ENCODE measurements around the gene RBPJ.
"Not testable (repeated sequence)": the region's sequence is repeated elsewhere in the genome, so short reads cannot be mapped to it uniquely, and the experiment has no call there.

The RBPJ gene

DNA sequence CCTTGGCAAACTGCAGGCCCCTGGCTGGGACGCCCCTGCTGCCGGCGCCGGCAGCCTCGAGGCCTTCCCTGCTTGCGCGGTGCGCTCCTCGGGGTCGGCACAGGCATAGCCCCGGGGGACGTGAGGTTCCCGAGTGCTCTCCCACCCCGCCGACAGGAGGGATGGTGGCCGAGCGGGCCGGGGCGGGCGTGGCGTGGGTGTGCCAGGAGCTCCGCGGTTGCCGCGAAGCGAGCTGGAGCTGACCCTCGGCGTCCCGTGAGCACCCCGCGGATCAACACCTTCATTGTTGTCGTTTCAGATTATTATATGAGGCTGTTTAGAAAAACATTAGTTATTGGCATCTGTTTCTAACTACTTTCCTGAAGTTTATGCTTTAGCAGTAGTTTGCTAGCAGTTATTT is 38.7 kb downstream of the RBPJ start:
- not testable (repeated sequence) for H3K36me3 ChIP-seq (ENCODE audit: control insufficient read depth, insufficient read depth, low read length); H3K9me3 ChIP-seq (ENCODE audit: control insufficient read depth, insufficient read depth, low read length); H3K27me3 ChIP-seq (ENCODE audit: control insufficient read depth, insufficient read depth, low read length); H3K27ac ChIP-seq (ENCODE audit: low read length); H3K4me3 ChIP-seq (ENCODE audit: low read length); DNase-seq (ENCODE audit: low read depth, low spot score); H3K4me1 ChIP-seq (ENCODE audit: control insufficient read depth, insufficient read depth, low read length)
- WGBS (ENCODE audit: insufficient coverage, insufficient read length), result no CpG with 5 or more reads among the region's 32 CpGs

DNA sequence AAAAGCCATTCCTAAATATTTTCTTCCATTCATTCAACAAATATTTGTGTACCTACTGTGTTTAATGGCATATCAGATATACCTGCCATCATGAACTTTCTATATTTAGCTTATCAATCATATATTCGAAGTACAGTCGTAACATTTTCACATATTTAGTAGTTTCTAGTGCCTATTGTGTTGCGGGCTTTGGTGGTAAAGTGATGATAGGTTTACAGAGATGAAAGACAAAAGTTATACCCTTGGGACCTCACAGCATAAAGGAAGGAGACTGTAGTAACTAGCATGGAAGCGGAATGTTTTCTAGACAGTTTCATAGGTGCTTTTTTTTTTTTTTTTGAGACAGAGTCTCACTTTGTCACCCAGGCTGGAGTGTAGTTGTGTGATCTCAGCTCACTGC is 39.5 kb downstream of the RBPJ start:
- H3K4me1 ChIP-seq (ENCODE audit: control insufficient read depth, insufficient read depth, low read length), result no peaks in the 10 kb centered on the region; the same call in 1 of the 2 replicates
- no peak for DNase-seq (ENCODE audit: low read depth, low spot score)
- H3K4me3 ChIP-seq (ENCODE audit: low read length), result no peak overlapping the region
- H3K36me3 ChIP-seq (ENCODE audit: control insufficient read depth, insufficient read depth, low read length), result no peaks in the 10 kb centered on the region
- H3K27ac ChIP-seq (ENCODE audit: low read length), result no peak overlapping the region
- H3K27me3 ChIP-seq (ENCODE audit: control insufficient read depth, insufficient read depth, low read length), result no peaks in the 10 kb centered on the region
- H3K9me3 ChIP-seq (ENCODE audit: control insufficient read depth, insufficient read depth, low read length), result no peaks in the 10 kb centered on the region
- WGBS (ENCODE audit: insufficient coverage, insufficient read length), result no CpG with 5 or more reads among the region's 4 CpGs

DNA sequence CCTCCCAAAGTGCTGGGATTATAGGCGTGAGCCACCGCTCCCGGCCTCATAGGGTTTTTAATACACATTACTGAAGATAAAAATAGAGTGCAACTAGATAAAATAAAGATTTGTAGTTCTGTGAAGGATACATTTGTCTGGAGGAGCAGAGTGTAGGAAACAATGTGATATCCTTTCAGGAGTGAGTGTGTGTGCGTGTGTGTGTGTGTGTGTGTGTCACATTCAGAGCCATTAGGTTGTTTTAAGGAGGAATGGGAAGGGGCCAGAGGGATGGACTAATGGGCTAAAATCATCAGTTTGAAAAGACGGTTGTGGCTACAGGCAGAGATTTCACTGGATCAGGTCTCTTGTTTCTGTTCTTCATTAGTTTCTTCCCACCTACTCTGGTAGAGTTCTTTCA is 40.0 kb downstream of the RBPJ start:
- WGBS (ENCODE audit: insufficient coverage, insufficient read length), result no CpG with 5 or more reads among the region's 5 CpGs
- H3K36me3 ChIP-seq (ENCODE audit: control insufficient read depth, insufficient read depth, low read length), result no peaks in the 10 kb centered on the region
- no peak for DNase-seq (ENCODE audit: low read depth, low spot score)
- H3K27ac ChIP-seq (ENCODE audit: low read length), result no peak overlapping the region
- no peaks in the 10 kb centered on the region for H3K27me3 ChIP-seq (ENCODE audit: control insufficient read depth, insufficient read depth, low read length)
- H3K9me3 ChIP-seq (ENCODE audit: control insufficient read depth, insufficient read depth, low read length), result no peaks in the 10 kb centered on the region
- H3K4me1 ChIP-seq (ENCODE audit: control insufficient read depth, insufficient read depth, low read length), result no peaks in the 10 kb centered on the region; the same call in 1 of the 2 replicates
- no peak overlapping the region for H3K4me3 ChIP-seq (ENCODE audit: low read length)

DNA sequence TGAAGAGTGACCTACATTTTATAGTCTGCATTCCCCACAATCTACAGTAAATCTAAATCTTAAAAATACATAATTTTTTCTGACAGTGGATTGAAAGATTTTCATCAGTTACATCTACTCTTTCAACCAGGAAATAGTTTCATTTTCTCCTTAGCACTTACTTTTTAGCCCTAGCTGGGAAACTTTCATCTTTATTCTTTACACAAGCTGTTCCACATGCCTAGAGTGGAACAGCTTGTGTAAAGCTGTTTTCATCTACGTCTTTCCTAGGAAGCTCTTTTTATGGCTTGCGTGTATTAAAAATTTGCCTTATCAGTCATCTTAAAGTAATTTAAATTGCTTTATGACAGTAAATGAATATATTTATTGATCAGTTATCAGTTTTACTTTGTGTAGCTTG is 40.5 kb downstream of the RBPJ start:
- H3K36me3 ChIP-seq (ENCODE audit: control insufficient read depth, insufficient read depth, low read length), result no peaks in the 10 kb centered on the region
- H3K27ac ChIP-seq (ENCODE audit: low read length), result no peak overlapping the region
- H3K9me3 ChIP-seq (ENCODE audit: control insufficient read depth, insufficient read depth, low read length), result no peaks in the 10 kb centered on the region
- DNase-seq (ENCODE audit: low read depth, low spot score), result no peak
- H3K4me3 ChIP-seq (ENCODE audit: low read length), result no peak overlapping the region
- WGBS (ENCODE audit: insufficient coverage, insufficient read length), result no CpG with 5 or more reads among the region's 2 CpGs
- H3K27me3 ChIP-seq (ENCODE audit: control insufficient read depth, insufficient read depth, low read length), result no peaks in the 10 kb centered on the region
- H3K4me1 ChIP-seq (ENCODE audit: control insufficient read depth, insufficient read depth, low read length), result no peaks in the 10 kb centered on the region; the same call in 1 of the 2 replicates

DNA sequence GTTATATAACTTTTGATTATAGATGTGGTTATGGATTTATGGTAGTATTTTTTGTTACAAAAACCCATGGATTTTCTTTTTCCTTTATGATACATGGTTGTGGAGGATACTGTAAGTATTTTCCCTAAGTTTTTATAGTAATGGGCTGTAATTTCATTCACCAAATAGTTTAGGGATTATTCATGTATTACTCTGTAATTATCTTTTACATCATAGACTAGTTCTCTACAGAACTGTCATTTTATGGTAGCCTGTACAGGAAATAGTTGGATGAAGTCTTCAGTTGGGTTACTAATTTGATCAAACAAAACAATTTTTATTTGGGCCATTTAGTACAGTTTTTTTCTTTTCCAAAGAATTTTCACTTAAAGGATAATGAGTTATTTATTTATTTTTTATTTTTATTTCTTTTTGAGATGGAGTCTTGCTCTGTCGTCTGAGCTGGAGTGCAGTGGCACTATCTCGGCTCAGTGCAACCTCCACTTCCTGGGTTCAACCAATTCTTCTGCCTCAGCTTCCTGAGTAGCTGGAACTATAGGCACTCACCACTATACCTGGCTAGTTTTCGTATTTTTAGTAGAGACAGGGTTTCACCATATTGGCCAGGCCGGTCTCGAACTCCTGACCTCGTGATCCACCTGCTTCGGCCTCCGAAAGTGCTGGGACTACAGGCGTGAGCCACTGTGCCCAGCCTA is 42.1 kb downstream of the RBPJ start:
- no CpG with 5 or more reads among the region's 9 CpGs for WGBS (ENCODE audit: insufficient coverage, insufficient read length)
- no peak for DNase-seq (ENCODE audit: low read depth, low spot score)
- no peaks in the 10 kb centered on the region for H3K9me3 ChIP-seq (ENCODE audit: control insufficient read depth, insufficient read depth, low read length)
- H3K4me3 ChIP-seq (ENCODE audit: low read length), result no peak overlapping the region
- no peaks in the 10 kb centered on the region for H3K36me3 ChIP-seq (ENCODE audit: control insufficient read depth, insufficient read depth, low read length)
- H3K4me1 ChIP-seq (ENCODE audit: control insufficient read depth, insufficient read depth, low read length), result no peaks in the 10 kb centered on the region; the same call in 1 of the 2 replicates
- H3K27ac ChIP-seq (ENCODE audit: low read length), result no peak overlapping the region
- H3K27me3 ChIP-seq (ENCODE audit: control insufficient read depth, insufficient read depth, low read length), result no peaks in the 10 kb centered on the region

DNA sequence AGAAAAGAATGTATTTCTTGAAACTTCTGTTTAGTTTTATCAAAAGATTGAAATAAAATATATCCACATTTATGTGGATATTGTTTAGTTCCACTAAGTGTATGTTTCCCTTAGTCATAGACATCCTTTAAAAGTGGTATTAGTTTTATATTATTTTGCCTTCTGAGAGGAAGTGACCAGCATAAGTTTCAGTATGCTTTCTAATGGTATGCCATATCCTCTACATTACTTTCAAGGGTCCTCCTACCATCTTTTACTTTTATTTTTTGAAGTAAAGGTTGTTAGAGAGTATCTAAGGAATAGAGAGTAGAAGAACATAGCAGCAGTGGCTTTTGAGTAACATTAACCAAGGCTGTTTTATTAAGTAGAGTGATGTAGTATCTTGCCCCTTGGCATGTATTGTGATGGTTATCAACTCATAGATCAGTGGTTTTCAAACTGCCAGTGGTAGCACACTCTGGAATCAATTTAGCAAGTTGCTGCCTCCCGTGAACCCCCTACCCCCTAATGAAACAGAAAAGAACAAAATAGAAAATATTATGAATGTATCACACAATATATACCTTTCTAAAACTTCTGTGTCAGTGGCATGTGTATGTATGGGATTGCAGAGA is 44.8 kb downstream of the RBPJ start:
- no CpG with 5 or more reads among the region's 1 CpG for WGBS (ENCODE audit: insufficient coverage, insufficient read length)
- no peaks in the 10 kb centered on the region for H3K27me3 ChIP-seq (ENCODE audit: control insufficient read depth, insufficient read depth, low read length)
- DNase-seq (ENCODE audit: low read depth, low spot score), result no peak
- no peaks in the 10 kb centered on the region for H3K9me3 ChIP-seq (ENCODE audit: control insufficient read depth, insufficient read depth, low read length)
- no peak overlapping the region for H3K4me3 ChIP-seq (ENCODE audit: low read length)
- no peaks in the 10 kb centered on the region for H3K36me3 ChIP-seq (ENCODE audit: control insufficient read depth, insufficient read depth, low read length)
- no peak overlapping the region for H3K27ac ChIP-seq (ENCODE audit: low read length)
- no peaks in the 10 kb centered on the region for H3K4me1 ChIP-seq (ENCODE audit: control insufficient read depth, insufficient read depth, low read length)

DNA sequence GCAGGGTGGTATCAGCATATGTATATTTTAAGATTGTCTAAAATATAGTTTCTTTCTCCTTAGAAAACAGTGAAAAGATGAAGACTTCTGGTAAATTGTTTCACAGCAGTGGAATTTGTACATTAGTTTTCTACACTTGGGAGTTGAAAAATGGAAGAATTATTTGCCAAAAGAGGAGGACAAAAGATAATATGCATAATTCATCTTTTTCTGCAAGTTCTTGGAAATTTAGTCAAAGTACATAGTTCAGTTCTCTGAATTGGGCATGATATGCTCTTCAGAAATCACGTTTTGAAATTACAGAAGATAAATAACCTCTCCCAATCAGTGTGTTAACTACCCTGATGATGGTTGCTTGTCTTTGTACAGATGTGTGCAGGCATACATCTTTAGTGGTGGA is 47.0 kb downstream of the RBPJ start:
- no peak for DNase-seq (ENCODE audit: low read depth, low spot score)
- Histone ChIP-seq H3K36me3 (ENCODE audit: control insufficient read depth, insufficient read depth, low read length) (no peaks in the 10 kb centered on the region), H3K27me3 (ENCODE audit: control insufficient read depth, insufficient read depth, low read length) (no peaks in the 10 kb centered on the region), H3K4me3 (ENCODE audit: low read length) (no peak overlapping the region), H3K9me3 (ENCODE audit: control insufficient read depth, insufficient read depth, low read length) (no peaks in the 10 kb centered on the region), H3K27ac (ENCODE audit: low read length) (no peak overlapping the region), H3K4me1 (ENCODE audit: control insufficient read depth, insufficient read depth, low read length) (0 out of 2 replicates have a peak, but pooled peaks cover 2% of the 10 kb centered on the region)
- no CpG with 5 or more reads among the region's 1 CpG for WGBS (ENCODE audit: insufficient coverage, insufficient read length)

DNA sequence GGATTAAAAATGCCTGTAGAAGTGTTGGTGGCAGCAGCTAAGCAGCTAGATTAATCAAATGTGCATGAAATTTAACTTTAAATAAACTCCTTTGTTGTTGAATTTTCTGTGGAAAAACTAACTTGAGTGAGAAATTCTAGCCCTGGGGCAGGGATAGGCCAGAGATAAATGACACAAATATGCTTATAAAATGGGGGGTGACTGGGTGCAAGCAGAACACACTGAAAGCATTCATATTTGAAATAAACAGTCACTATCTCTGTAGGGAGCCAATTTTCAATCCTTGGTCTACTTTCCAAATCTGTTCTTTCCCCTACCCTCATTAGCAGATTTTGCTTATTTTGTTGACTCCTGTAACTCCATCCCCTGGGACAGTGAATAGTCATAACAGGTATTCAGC is 47.9 kb downstream of the RBPJ start:
- H3K9me3 ChIP-seq (ENCODE audit: control insufficient read depth, insufficient read depth, low read length), result no peaks in the 10 kb centered on the region
- no peaks in the 10 kb centered on the region for H3K36me3 ChIP-seq (ENCODE audit: control insufficient read depth, insufficient read depth, low read length)
- no peak overlapping the region for H3K27ac ChIP-seq (ENCODE audit: low read length)
- H3K27me3 ChIP-seq (ENCODE audit: control insufficient read depth, insufficient read depth, low read length), result no peaks in the 10 kb centered on the region
- no peak for DNase-seq (ENCODE audit: low read depth, low spot score)
- H3K4me3 ChIP-seq (ENCODE audit: low read length), result no peak overlapping the region
- 0 out of 2 replicates have a peak, but pooled peaks cover 2% of the 10 kb centered on the region for H3K4me1 ChIP-seq (ENCODE audit: control insufficient read depth, insufficient read depth, low read length)

DNA sequence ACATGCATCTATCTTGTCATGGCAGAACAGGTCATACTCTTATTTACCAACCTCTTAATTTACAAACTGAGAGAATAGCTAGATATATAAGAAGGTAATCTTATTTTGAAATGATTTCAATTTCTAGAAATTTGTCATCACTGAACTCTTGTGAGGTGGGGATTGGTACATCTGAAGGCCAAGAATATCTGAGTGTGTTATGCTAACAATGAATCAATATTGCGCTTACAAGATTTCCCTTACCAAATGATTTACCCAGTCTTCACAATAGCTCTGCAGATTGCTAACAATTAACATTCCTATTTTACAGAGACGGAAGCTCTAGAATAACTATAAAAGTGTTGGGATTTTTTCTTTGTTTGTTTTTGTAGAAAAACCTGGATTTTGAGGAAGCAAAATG is 48.3 kb downstream of the RBPJ start:
- WGBS (ENCODE audit: insufficient coverage, insufficient read length), result no CpG with 5 or more reads among the region's 2 CpGs
- H3K36me3 ChIP-seq (ENCODE audit: control insufficient read depth, insufficient read depth, low read length), result no peaks in the 10 kb centered on the region
- no peak for DNase-seq (ENCODE audit: low read depth, low spot score)
- H3K9me3 ChIP-seq (ENCODE audit: control insufficient read depth, insufficient read depth, low read length), result no peaks in the 10 kb centered on the region
- H3K4me1 ChIP-seq (ENCODE audit: control insufficient read depth, insufficient read depth, low read length), result 0 out of 2 replicates have a peak, but pooled peaks cover 2% of the 10 kb centered on the region
- H3K27ac ChIP-seq (ENCODE audit: low read length), result no peak overlapping the region
- H3K4me3 ChIP-seq (ENCODE audit: low read length), result no peak overlapping the region
- no peaks in the 10 kb centered on the region for H3K27me3 ChIP-seq (ENCODE audit: control insufficient read depth, insufficient read depth, low read length)

DNA sequence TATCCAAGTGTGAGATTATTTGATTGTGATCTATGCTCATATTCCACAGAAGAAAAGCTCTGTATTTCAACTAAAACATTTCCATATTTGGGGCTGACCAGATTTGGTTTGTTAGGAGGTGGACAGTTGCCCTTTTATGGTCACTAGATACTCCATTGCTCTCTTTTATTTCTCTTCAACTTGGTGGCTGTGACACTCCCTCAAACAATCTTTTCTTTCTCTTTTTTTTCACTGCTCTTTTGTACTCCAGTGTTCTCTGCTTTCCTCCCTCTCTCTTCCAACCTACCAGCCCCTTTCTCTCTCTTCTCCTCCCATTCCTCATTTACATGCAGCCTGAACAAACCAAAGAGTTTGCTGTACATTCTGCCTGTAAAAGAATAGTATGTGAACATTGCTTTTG is 48.8 kb downstream of the RBPJ start:
- 0 out of 2 replicates have a peak, but pooled peaks cover 2% of the 10 kb centered on the region for H3K4me1 ChIP-seq (ENCODE audit: control insufficient read depth, insufficient read depth, low read length)
- no peaks in the 10 kb centered on the region for H3K9me3 ChIP-seq (ENCODE audit: control insufficient read depth, insufficient read depth, low read length)
- no peaks in the 10 kb centered on the region for H3K36me3 ChIP-seq (ENCODE audit: control insufficient read depth, insufficient read depth, low read length)
- H3K27me3 ChIP-seq (ENCODE audit: control insufficient read depth, insufficient read depth, low read length), result no peaks in the 10 kb centered on the region
- H3K4me3 ChIP-seq (ENCODE audit: low read length), result no peak overlapping the region
- no peak for DNase-seq (ENCODE audit: low read depth, low spot score)
- no peak overlapping the region for H3K27ac ChIP-seq (ENCODE audit: low read length)

DNA sequence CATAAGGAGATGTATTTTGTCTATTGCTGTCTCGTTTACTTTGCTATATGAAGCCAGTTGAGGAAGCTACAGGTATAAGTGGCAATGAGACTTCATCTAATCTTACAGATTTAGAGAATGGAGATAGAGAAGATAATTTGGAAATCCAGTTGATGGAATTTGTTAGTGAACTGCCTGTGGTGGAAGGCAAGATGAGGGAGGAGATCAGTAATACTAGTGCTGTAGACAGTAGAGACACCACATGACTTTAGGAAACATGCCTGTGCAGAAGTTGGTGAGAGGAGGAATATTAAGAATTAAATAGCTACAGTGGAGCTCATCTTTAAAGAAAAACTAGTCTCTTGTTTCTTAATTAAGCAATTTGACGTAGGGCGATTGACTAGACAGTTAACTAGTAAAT is 51.3 kb downstream of the RBPJ start:
- H3K4me3 ChIP-seq (ENCODE audit: low read length), result no peak overlapping the region
- no peaks in the 10 kb centered on the region for H3K27me3 ChIP-seq (ENCODE audit: control insufficient read depth, insufficient read depth, low read length)
- H3K9me3 ChIP-seq (ENCODE audit: control insufficient read depth, insufficient read depth, low read length), result no peaks in the 10 kb centered on the region
- no CpG with 5 or more reads among the region's 3 CpGs for WGBS (ENCODE audit: insufficient coverage, insufficient read length)
- H3K36me3 ChIP-seq (ENCODE audit: control insufficient read depth, insufficient read depth, low read length), result no peaks in the 10 kb centered on the region
- H3K27ac ChIP-seq (ENCODE audit: low read length), result no peak overlapping the region
- 0 out of 2 replicates have a peak, but pooled peaks cover 2% of the 10 kb centered on the region for H3K4me1 ChIP-seq (ENCODE audit: control insufficient read depth, insufficient read depth, low read length)
- no peak for DNase-seq (ENCODE audit: low read depth, low spot score)
